Astrocyte of the cerebellum (primary cell): Measurements from ENCODE around the gene ABHD6.

Experiments
- DNase-seq: peaks from one replicate; pipeline ENCODE4 v3.0.0-alpha.2; 2011; ENCODE audit warnings: low read depth
- H3K4me3 ChIP-seq: 2 replicates; pipeline ENCODE4 v1.5.1; 2011; ENCODE audit warnings: mild to moderate bottlenecking, low read depth, low read length, moderate library complexity
- CTCF ChIP-seq: IDR thresholded peaks from 2 replicates; pipeline ENCODE4 v1.5.1; 2012; ENCODE audit warnings: low read length, low read depth, moderate library complexity, mild to moderate bottlenecking; ENCODE audit errors: missing control alignments
- in situ Hi-C: cut with HindIII; loops from 2 replicates; pipeline ENCODE4 v1.10.0; 2017; ENCODE audit warnings: low sequenced_read_pairs

The ABHD6 gene

GRCh38 chr3:58307639-58308215 is 70.1 kb downstream of the ABHD6 start:
- peak; percentile 29 for DNase-seq
- peak overlapping the region; percentile 91 for H3K4me3 ChIP-seq
- in situ Hi-C loops = no loop called here
- TF ChIP-seq CTCF = peak; percentile 36

GRCh38 chr3:58308728-58309127 is 71.1 kb downstream of the ABHD6 start:
- no peak overlapping the region for H3K4me3 ChIP-seq
- DNase-seq = no peak
- TF ChIP-seq CTCF = no peak
- in situ Hi-C loops = no loop called here

- TF ChIP-seq CTCF = no peak
- no peak overlapping the region for H3K4me3 ChIP-seq
- in situ Hi-C loops = no loop called here
- DNase-seq = no peak
Observed at GRCh38 chr3:58317811-58318210, 80.2 kb downstream of the ABHD6 start.

GRCh38 chr3:58321791-58322190 is 84.2 kb downstream of the ABHD6 start:
- no peak for TF ChIP-seq CTCF
- no peak for DNase-seq
- in situ Hi-C loops = loop anchor here (5.0 kb wide), 1 partner anchor 91 kb away; no protein-coding TSS in a partner anchor
- H3K4me3 ChIP-seq = no peak overlapping the region

GRCh38 chr3:58322793-58323192 is 85.2 kb downstream of the ABHD6 start:
- no peak for TF ChIP-seq CTCF
- in situ Hi-C loops = loop anchor here (5.0 kb wide), 1 partner anchor 90 kb away; no protein-coding TSS in a partner anchor
- DNase-seq = no peak

GRCh38 chr3:58323529-58324390 is 86.2 kb downstream of the ABHD6 start:
- in situ Hi-C loops = loop anchor here (5.0 kb wide), 1 partner anchor 89 kb away; no protein-coding TSS in a partner anchor
- no peak for DNase-seq
- TF ChIP-seq CTCF = no peak
- H3K4me3 ChIP-seq = no peak overlapping the region

More at GRCh38 chr3:58322793-58323192, 85.2 kb downstream of the ABHD6 start:
- H3K4me3 ChIP-seq = no peak overlapping the region
